ENCODE results near the gene TRIO. TPM values are rescaled to one million over a fixed set of nuclear protein-coding genes. Genes with fewer than 3 reads are reported as not detected.

The TRIO gene
- total and polyA plus RNA-seq, 2 of the 8 experiments (the other 6 are each of a cell fraction or from before 2014, with no cell fraction given): 35.1 to 69.1 TPM

- Histone ChIP-seq H2BK12ac (ENCODE audit: low read depth, low read length) (no peak overlapping the region), H2BK20ac (ENCODE audit: low read length) (no peak overlapping the region), H2BK120ac (replicated peaks; ENCODE audit: low read depth, low read length) (no peak overlapping the region), H4K20me1 (replicated peaks in 1 of 2; ENCODE audit: control insufficient read depth in 1 of 2, insufficient read depth in 2 of 2, low read length in 2 of 2) (peaks cover 1 to 8% of the 10 kb centered on the region in 2 experiments), H3K9me3 (ENCODE audit: insufficient read depth in 2 of 2, low read depth in 1 of 2, low read length in 1 of 2) (no peaks in the 10 kb centered on the region), H3K36me3 (ENCODE audit: control insufficient read depth in 2 of 4, insufficient read depth in 4 of 4, low read length in 3 of 4) (peaks cover 0 to 23% (median 8%) of the 10 kb centered on the region in 4 experiments; a peak in 5 of 8 replicates), H4K8ac (ENCODE audit: extremely low read depth, insufficient read depth, low read length) (no peak overlapping the region), H3K23ac (ENCODE audit: insufficient read length) (no peak overlapping the region), H3K23me2 (ENCODE audit: low read depth, low read length) (peaks cover 9% of the 10 kb centered on the region; the same call in 1 of the 2 replicates), H2BK5ac (ENCODE audit: low read depth, low read length) (0 out of 2 replicates have a peak overlapping the region, but pooled peaks have one; percentile 42), H2AFZ (ENCODE audit: low read length) (no peak overlapping the region), H2BK15ac (ENCODE audit: low read length) (no peak overlapping the region), H3K18ac (ENCODE audit: extremely low read depth, low read length) (no peak overlapping the region), H3K4me2 (ENCODE audit: insufficient read depth in 1 of 2, low read depth in 2 of 2, low read length in 2 of 2) (no peak overlapping the region), H3K56ac (replicated peaks; ENCODE audit: insufficient read length, low read depth, low read length) (no peak overlapping the region), H3K4ac (replicated peaks; ENCODE audit: insufficient read length, low read depth, low read length) (no peak overlapping the region), H3K27ac (ENCODE audit: low read depth, low read length) (no peak overlapping the region), H3K27me3 (replicated peaks in 1 of 4; ENCODE audit: control insufficient read depth in 3 of 4, extremely low read depth in 1 of 4, insufficient read depth in 3 of 4, low read length in 3 of 4) (no peaks in the 10 kb centered on the region), H3K4me3 (ENCODE audit: extremely low read depth in 1 of 4, insufficient read depth in 2 of 4, low read depth in 3 of 4, low read length in 4 of 4) (no peak overlapping the region), H4K91ac (replicated peaks; ENCODE audit: insufficient read length, low read length) (no peak overlapping the region), H4K5ac (ENCODE audit: insufficient read length, low read depth, low read length) (no peak overlapping the region), H3K79me2 (ENCODE audit: control insufficient read depth in 1 of 2, insufficient read depth in 2 of 2, low read length in 2 of 2) (peaks cover under 1 to 4% of the 10 kb centered on the region in 2 experiments), H3K14ac (ENCODE audit: insufficient read length) (no peak overlapping the region), H3K9ac (replicated peaks in 1 of 4; ENCODE audit: extremely low read depth in 1 of 4, low read depth in 3 of 4, low read length in 3 of 4) (no peak overlapping the region), H3K4me1 (replicated peaks in 1 of 4; ENCODE audit: control insufficient read depth in 3 of 4, insufficient read depth in 4 of 4, low read length in 3 of 4) (no peaks in the 10 kb centered on the region), H2AK5ac (ENCODE audit: low read depth, low read length) (no peak overlapping the region), H3K79me1 (ENCODE audit: low read depth, low read length) (no peaks in the 10 kb centered on the region; the same call in none of the 2 replicates)
- ChIA-PET CTCF (ENCODE audit: partially characterized antibody) (interaction anchor here (1.0 kb wide), 1 partner anchor 22 kb away, joined by 3 read pairs; no protein-coding TSS in a partner anchor), POLR2A (ENCODE audit: partially characterized antibody) (no interaction called here)
- TF ChIP-seq CEBPB (IDR thresholded peaks at IDR 0.05; ENCODE audit: low read depth, low read length) (0 out of 2 replicates have a peak, but pooled peaks have one; percentile 24), KDM5A (IDR thresholded peaks at IDR 0.05; ENCODE audit: low read length) (no peak)
- WGBS, 2 experiments (ENCODE audit: extremely low coverage in 1 of 2, insufficient coverage in 1 of 2, insufficient read length in 1 of 2, insufficient replicate concordance in 2 of 2, low coverage in 1 of 2, low lambda C conversion rate in 2 of 2, missing lambda C conversion rate in 1 of 2): 94% methylated on average over 7 of the region's 7 CpGs; no CpG with 5 or more reads in 1 of the 2 experiments
- DNase-seq (ENCODE audit: low read depth in 1 of 2, low spot score in 2 of 2) (no peak), FAIRE-seq (no peak)
Observed at GRCh38 chr5:14305045-14305444, 161.9 kb downstream of the TRIO start.
